ENCODE results near the gene CNTNAP2.

DNA sequence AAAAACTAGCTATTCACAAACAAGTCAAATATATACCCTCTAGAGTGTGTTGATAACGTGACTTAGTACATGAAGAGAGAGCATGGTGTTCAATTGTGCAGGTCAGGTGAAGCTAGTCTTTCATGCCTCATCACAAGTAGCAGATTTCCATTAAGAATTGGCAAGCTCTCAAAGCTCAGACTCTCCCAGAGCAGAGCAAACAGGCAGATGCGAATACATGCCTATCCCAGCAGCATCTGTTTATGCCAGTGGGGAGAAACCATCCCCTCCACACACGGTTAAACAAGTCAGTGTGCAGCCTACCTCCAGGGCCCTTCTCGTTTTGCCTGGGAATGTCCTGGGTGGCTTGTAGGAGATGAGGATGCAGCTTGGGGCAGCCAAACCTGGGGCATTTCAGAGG, 1941.5 kb downstream of the CNTNAP2 start:
- TF ChIP-seq, protein P1, sequence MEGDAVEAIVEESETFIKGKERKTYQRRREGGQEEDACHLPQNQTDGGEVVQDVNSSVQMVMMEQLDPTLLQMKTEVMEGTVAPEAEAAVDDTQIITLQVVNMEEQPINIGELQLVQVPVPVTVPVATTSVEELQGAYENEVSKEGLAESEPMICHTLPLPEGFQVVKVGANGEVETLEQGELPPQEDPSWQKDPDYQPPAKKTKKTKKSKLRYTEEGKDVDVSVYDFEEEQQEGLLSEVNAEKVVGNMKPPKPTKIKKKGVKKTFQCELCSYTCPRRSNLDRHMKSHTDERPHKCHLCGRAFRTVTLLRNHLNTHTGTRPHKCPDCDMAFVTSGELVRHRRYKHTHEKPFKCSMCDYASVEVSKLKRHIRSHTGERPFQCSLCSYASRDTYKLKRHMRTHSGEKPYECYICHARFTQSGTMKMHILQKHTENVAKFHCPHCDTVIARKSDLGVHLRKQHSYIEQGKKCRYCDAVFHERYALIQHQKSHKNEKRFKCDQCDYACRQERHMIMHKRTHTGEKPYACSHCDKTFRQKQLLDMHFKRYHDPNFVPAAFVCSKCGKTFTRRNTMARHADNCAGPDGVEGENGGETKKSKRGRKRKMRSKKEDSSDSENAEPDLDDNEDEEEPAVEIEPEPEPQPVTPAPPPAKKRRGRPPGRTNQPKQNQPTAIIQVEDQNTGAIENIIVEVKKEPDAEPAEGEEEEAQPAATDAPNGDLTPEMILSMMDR (IDR thresholded peaks at IDR 0.05), result no peak
- TF ChIP-seq POLR2AphosphoS5 (IDR thresholded peaks at IDR 0.05; ENCODE audit: low read depth, low read length) (no peak), SIN3A (IDR thresholded peaks at IDR 0.05; ENCODE audit: borderline replicate concordance, insufficient read depth, low read depth, low read length) (no peak), TCF7L2 (IDR thresholded peaks at IDR 0.05; ENCODE audit: low read depth, low read length) (no peak)
- TF ChIP-seq, protein P2, sequence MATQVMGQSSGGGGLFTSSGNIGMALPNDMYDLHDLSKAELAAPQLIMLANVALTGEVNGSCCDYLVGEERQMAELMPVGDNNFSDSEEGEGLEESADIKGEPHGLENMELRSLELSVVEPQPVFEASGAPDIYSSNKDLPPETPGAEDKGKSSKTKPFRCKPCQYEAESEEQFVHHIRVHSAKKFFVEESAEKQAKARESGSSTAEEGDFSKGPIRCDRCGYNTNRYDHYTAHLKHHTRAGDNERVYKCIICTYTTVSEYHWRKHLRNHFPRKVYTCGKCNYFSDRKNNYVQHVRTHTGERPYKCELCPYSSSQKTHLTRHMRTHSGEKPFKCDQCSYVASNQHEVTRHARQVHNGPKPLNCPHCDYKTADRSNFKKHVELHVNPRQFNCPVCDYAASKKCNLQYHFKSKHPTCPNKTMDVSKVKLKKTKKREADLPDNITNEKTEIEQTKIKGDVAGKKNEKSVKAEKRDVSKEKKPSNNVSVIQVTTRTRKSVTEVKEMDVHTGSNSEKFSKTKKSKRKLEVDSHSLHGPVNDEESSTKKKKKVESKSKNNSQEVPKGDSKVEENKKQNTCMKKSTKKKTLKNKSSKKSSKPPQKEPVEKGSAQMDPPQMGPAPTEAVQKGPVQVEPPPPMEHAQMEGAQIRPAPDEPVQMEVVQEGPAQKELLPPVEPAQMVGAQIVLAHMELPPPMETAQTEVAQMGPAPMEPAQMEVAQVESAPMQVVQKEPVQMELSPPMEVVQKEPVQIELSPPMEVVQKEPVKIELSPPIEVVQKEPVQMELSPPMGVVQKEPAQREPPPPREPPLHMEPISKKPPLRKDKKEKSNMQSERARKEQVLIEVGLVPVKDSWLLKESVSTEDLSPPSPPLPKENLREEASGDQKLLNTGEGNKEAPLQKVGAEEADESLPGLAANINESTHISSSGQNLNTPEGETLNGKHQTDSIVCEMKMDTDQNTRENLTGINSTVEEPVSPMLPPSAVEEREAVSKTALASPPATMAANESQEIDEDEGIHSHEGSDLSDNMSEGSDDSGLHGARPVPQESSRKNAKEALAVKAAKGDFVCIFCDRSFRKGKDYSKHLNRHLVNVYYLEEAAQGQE (IDR thresholded peaks at IDR 0.05; ENCODE audit: insufficient read depth in 1 of 2, low read depth in 2 of 2, low read length in 1 of 2), result no peak
